DND-41 (cell line): Measurements from ENCODE around the gene NTN4.

Experiments
- CTCF ChIP-seq: IDR thresholded peaks from 2 replicates; pipeline ENCODE4 v1.5.1; 2012; ENCODE audit warnings: borderline replicate concordance, low read length, moderate library complexity, mild to moderate bottlenecking; ENCODE audit not compliant: poor library complexity, severe bottlenecking; ENCODE audit errors: extremely low read depth
- EZH2 ChIP-seq: IDR thresholded peaks from 3 replicates; pipeline ENCODE4 v1.6.1; 2012; ENCODE audit warnings: borderline replicate concordance, low read depth, mild to moderate bottlenecking, moderate library complexity, low read length, inconsistent platforms; ENCODE audit not compliant: severe bottlenecking

GRCh38 chr12:95633049-95633731 is 157.4 kb downstream of the NTN4 start:
- TF ChIP-seq CTCF: no peak
- TF ChIP-seq EZH2: no peak
